A549 treated with Mapracorat at 1 μM for 4 hours (cell line): ENCODE data around the gene MSH3. TPM values are rescaled to one million over a fixed set of nuclear protein-coding genes. Genes with fewer than 3 reads are reported as not detected.

Experiments used
- total RNA-seq: library from RNA; stranded (reverse); fragments of 200-300 nt; extraction: Qiagen RNA extraction; gene quantifications from 5 replicates; pipeline ENCODE4 v1.2.3, GENCODE V29; 2022

The MSH3 gene
- total RNA-seq, result 6.4 to 7.9 TPM (median 7.6 TPM) in 5 replicates

DNA sequence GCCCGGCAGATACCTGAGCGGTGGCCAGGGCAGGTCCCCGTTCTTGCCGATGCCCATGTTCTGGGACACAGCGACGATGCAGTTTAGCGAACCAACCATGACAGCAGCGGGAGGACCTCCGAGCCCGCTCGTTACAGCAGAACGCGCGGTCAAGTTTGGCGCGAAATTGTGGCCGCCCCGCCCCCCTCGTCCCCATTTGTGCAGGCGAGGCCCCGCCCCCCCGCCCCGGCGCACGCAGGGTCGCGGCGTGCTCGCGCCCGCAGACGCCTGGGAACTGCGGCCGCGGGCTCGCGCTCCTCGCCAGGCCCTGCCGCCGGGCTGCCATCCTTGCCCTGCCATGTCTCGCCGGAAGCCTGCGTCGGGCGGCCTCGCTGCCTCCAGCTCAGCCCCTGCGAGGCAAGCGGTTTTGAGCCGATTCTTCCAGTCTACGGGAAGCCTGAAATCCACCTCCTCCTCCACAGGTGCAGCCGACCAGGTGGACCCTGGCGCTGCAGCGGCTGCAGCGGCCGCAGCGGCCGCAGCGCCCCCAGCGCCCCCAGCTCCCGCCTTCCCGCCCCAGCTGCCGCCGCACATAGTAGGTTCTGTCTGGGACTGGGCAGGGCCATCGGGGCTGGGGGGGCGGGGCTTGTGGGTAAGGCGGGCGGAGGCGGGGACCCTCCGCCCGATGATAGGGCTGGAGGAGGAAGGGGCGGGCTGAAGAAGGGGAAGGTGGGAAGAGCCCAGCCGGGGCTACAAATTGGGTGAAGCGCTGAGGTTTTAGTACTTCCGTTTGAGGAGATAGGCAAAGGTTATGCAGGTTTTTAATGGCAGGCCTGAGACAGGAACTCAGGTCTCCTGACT, at the start of gene MSH3, which contains the start of gene DHFR:
Gene MSH3 (plus strand): TSS at position 262 of the 840 bp plus-strand sequence. CDS start 76 bp downstream, at position 338.
Gene DHFR (minus strand): TSS at position 593 of the 840 bp plus-strand sequence. CDS start 494 bp downstream, at position 99.

Other genes starting within 250 kb of the MSH3 start
- gene ZFYVE16, start 246.6 kb upstream of the MSH3 start, total RNA-seq, result 11.8 to 17.3 TPM (median 15.7 TPM) in 5 replicates
- gene FAM151B, start 166.6 kb upstream of the MSH3 start, total RNA-seq, result 1.1 to 2.3 TPM (median 1.5 TPM) in 5 replicates
- 0.04 to 0.16 TPM (median 0.09 TPM) in 4 of 5 replicates, not detected in the other for gene ANKRD34B, start 84.4 kb upstream of the MSH3 start, total RNA-seq
- gene DHFR, start 331 bp downstream of the MSH3 start, total RNA-seq, result 45.8 to 62.7 TPM (median 53.5 TPM) in 5 replicates